Measurements from ENCODE around the gene RNF32. TPM values are rescaled to one million over a fixed set of nuclear protein-coding genes. Genes with fewer than 3 reads are reported as not detected.

Gene RNF32
- total and polyA plus RNA-seq, 4 donors, result 1.5 to 3.9 (median 3.1) TPM

DNA sequence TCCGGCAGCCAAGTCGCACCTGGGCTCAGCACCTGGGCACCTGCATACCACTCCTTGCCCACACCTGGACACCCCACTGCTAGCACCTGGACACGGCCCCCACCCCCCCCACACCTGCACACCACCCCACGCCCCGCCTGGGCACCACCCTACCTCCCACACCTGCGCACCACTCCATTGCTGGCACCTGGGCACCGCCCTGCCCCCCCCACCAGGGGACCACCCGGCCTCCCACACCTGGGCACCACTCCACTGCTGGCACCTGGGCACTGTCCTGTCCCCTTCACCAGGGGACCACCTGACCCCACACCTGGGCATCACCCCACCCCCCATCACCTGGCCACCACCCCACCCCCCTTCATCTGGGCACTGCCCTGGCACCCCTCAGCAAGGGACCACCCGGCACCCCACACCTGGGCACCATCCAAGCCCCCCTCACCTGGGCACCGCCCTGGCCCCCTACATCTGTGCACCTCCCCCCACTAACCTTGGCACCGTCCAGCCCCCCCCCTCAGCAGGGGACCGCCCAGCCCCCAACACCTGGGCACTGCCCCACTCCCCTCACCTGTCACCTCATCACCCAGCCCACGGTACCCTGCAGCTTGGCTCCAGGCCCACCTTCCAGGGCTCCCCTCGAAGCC is 33.8 kb upstream of the RNF32 start:
- no peak for TF ChIP-seq CTCF (IDR thresholded peaks at IDR 0.05; ENCODE audit: control extremely low read depth, extremely low read depth)
- H3K4me3 ChIP-seq, result no peak overlapping the region
- DNase-seq (no peak), ATAC-seq (ENCODE audit: insufficient read depth, low FRiP score) (no peak)
- no peaks in the 10 kb centered on the region for H3K9me3 ChIP-seq (ENCODE audit: control insufficient read depth in 4 of 4, insufficient read depth in 3 of 4, low read length in 3 of 4)
- no peak overlapping the region for H3K27ac ChIP-seq (ENCODE audit: low read depth in 1 of 2, low read length in 1 of 2)
- H3K27me3 ChIP-seq (ENCODE audit: control insufficient read depth in 3 of 3, insufficient read depth in 3 of 3, low read length in 2 of 3), result no peaks in the 10 kb centered on the region
- no peaks in the 10 kb centered on the region for H3K36me3 ChIP-seq (ENCODE audit: control insufficient read depth in 4 of 4, insufficient read depth in 4 of 4, low read length in 4 of 4)
- H3K4me1 ChIP-seq (ENCODE audit: control insufficient read depth in 5 of 5, insufficient read depth in 5 of 5, low read length in 5 of 5), result peaks cover 0 to 10% (median 3%) of the 10 kb centered on the region in 5 donors
- WGBS, 2 donors, result 83 to 98% methylated on average over 12 to 14 of the region's 14 CpGs
- H3K9ac ChIP-seq (ENCODE audit: insufficient read depth in 1 of 2, low read length in 2 of 2), result no peak overlapping the region

GRCh38 chr7:156607332-156608172 is 33.0 kb upstream of the RNF32 start:
- peak overlapping the region; percentile 43 for H3K4me3 ChIP-seq
- H3K9me3 ChIP-seq (ENCODE audit: control insufficient read depth in 4 of 4, insufficient read depth in 3 of 4, low read length in 3 of 4), result no peaks in the 10 kb centered on the region
- no peaks in the 10 kb centered on the region for H3K36me3 ChIP-seq (ENCODE audit: control insufficient read depth in 4 of 4, insufficient read depth in 4 of 4, low read length in 4 of 4)
- WGBS, 2 donors, result 22 to 45% methylated on average over 58 to 84 of the region's 84 CpGs
- H3K27ac ChIP-seq (ENCODE audit: low read depth in 1 of 2, low read length in 1 of 2), result peak overlapping the region in 1 of 2 donors; percentile 79
- H3K4me1 ChIP-seq (ENCODE audit: control insufficient read depth in 5 of 5, insufficient read depth in 5 of 5, low read length in 5 of 5), result peaks cover 0 to 10% (median 3%) of the 10 kb centered on the region in 5 donors
- DNase-seq (peak in 1 of 3 donors; percentile 41), ATAC-seq (ENCODE audit: insufficient read depth, low FRiP score) (no peak)
- no peak for TF ChIP-seq CTCF (IDR thresholded peaks at IDR 0.05; ENCODE audit: control extremely low read depth, extremely low read depth)
- H3K27me3 ChIP-seq (ENCODE audit: control insufficient read depth in 3 of 3, insufficient read depth in 3 of 3, low read length in 2 of 3), result no peaks in the 10 kb centered on the region
- H3K9ac ChIP-seq (ENCODE audit: insufficient read depth in 1 of 2, low read length in 2 of 2), result no peak overlapping the region

- Histone ChIP-seq H3K9ac (ENCODE audit: insufficient read depth in 1 of 2, low read length in 2 of 2) (no peak overlapping the region), H3K4me3 (peak overlapping the region; percentile 28), H3K27me3 (ENCODE audit: control insufficient read depth in 3 of 3, insufficient read depth in 3 of 3, low read length in 2 of 3) (no peaks in the 10 kb centered on the region), H3K9me3 (ENCODE audit: control insufficient read depth in 4 of 4, insufficient read depth in 3 of 4, low read length in 3 of 4) (no peaks in the 10 kb centered on the region), H3K36me3 (ENCODE audit: control insufficient read depth in 4 of 4, insufficient read depth in 4 of 4, low read length in 4 of 4) (no peaks in the 10 kb centered on the region), H3K27ac (ENCODE audit: low read depth in 1 of 2, low read length in 1 of 2) (peak overlapping the region in 1 of 2 donors; percentile 79), H3K4me1 (ENCODE audit: control insufficient read depth in 5 of 5, insufficient read depth in 5 of 5, low read length in 5 of 5) (peaks cover 0 to 10% (median 3%) of the 10 kb centered on the region in 5 donors)
- 10 to 28% methylated on average over 17 of the region's 17 CpGs for WGBS, 2 donors
- ATAC-seq (ENCODE audit: insufficient read depth, low FRiP score) (no peak), DNase-seq (peak in 1 of 3 donors; percentile 33)
- TF ChIP-seq CTCF (IDR thresholded peaks at IDR 0.05; ENCODE audit: control extremely low read depth, extremely low read depth), result no peak
Measured at GRCh38 chr7:156608173-156608478, 32.4 kb upstream of the RNF32 start.
